Stomach (tissue), 4 donors: Measurements from ENCODE around the gene GTSE1.

Experiments
- EP300 ChIP-seq: sonication (generic); formaldehyde crosslinking; IDR thresholded peaks from one replicate; pipeline ENCODE4 v1.6.1; 2017; ENCODE audit warnings: antibody characterized with exemption
- POLR2A ChIP-seq, 4 donors: fragments of 450-650 bp; IDR thresholded peaks; one replicate each; pipeline ENCODE4 v1.6.1; 2016; ENCODE audit warnings: antibody characterized with exemption in 4 of 4, control low read depth in 2 of 4, mild to moderate bottlenecking in 1 of 4, moderate library complexity in 1 of 4
- POLR2AphosphoS5 ChIP-seq, 3 donors: sonication (generic); formaldehyde crosslinking; IDR thresholded peaks; one replicate each; pipeline ENCODE4 v1.6.1; 2016; ENCODE audit warnings: antibody characterized with exemption in 3 of 3
- TF ChIP-seq, protein P1 (sequence below), 7 experiments: fragments of 450-650 bp in 4 of 7; fragments of 200-600 bp in 3 of 7; sonication (generic) in 3 of 7; IDR thresholded peaks; one replicate each; pipeline ENCODE4 v1.5.1; 2016 to 2019; ENCODE audit warnings: antibody characterized with exemption in 7 of 7, control low read depth in 2 of 7, mild to moderate bottlenecking in 1 of 7

DNA sequence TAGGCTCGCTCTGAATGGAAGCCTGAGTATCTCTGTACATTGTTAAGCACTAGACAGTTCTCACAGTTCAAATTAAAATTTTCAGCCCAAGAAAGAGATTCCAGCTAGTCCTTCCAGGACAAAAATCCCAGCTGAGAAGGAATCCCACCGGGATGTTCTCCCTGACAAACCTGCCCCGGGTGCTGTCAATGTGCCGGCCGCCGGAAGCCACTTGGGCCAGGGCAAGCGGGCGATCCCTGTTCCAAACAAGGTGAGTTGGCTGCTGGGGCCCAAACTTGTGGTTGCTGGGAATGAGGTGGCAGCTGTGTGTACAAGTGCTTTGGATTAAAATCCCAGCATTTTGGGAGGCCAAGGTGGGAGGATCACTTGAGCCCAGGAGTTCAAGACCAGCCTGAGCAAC, 15.4 kb downstream of the GTSE1 start:
- no peak for TF ChIP-seq POLR2A (IDR thresholded peaks at IDR 0.05)
- TF ChIP-seq, protein P1, sequence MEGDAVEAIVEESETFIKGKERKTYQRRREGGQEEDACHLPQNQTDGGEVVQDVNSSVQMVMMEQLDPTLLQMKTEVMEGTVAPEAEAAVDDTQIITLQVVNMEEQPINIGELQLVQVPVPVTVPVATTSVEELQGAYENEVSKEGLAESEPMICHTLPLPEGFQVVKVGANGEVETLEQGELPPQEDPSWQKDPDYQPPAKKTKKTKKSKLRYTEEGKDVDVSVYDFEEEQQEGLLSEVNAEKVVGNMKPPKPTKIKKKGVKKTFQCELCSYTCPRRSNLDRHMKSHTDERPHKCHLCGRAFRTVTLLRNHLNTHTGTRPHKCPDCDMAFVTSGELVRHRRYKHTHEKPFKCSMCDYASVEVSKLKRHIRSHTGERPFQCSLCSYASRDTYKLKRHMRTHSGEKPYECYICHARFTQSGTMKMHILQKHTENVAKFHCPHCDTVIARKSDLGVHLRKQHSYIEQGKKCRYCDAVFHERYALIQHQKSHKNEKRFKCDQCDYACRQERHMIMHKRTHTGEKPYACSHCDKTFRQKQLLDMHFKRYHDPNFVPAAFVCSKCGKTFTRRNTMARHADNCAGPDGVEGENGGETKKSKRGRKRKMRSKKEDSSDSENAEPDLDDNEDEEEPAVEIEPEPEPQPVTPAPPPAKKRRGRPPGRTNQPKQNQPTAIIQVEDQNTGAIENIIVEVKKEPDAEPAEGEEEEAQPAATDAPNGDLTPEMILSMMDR (IDR thresholded peaks at IDR 0.05): no peak
- TF ChIP-seq POLR2AphosphoS5 (IDR thresholded peaks at IDR 0.05): no peak
- no peak for TF ChIP-seq EP300
